HEK293 (cell line): ENCODE results near the gene KCNB1.

ENCODE experiments used
- ZNF629 ChIP-seq: fragments of 450-650 bp; formaldehyde crosslinking; IDR thresholded peaks from 2 replicates; pipeline ENCODE4 v1.5.1; 2017; ENCODE audit warnings: missing biosample characterization, missing genetic modification characterization
- ZNF785 ChIP-seq: fragments of 450-650 bp; formaldehyde crosslinking; IDR thresholded peaks from 2 replicates; pipeline ENCODE4 v1.5.1; 2016; ENCODE audit warnings: missing biosample characterization, missing genetic modification characterization
- TF ChIP-seq, protein P1 (sequence below): fragments of 450-650 bp; formaldehyde crosslinking; IDR thresholded peaks from 2 replicates; pipeline ENCODE4 v1.5.1; 2017; ENCODE audit warnings: missing biosample characterization, missing genetic modification characterization
- TF ChIP-seq, protein P2 (sequence below): fragments of 450-650 bp; formaldehyde crosslinking; IDR thresholded peaks from 2 replicates; pipeline ENCODE4 v1.5.1; 2016; ENCODE audit warnings: missing biosample characterization, missing genetic modification characterization

DNA sequence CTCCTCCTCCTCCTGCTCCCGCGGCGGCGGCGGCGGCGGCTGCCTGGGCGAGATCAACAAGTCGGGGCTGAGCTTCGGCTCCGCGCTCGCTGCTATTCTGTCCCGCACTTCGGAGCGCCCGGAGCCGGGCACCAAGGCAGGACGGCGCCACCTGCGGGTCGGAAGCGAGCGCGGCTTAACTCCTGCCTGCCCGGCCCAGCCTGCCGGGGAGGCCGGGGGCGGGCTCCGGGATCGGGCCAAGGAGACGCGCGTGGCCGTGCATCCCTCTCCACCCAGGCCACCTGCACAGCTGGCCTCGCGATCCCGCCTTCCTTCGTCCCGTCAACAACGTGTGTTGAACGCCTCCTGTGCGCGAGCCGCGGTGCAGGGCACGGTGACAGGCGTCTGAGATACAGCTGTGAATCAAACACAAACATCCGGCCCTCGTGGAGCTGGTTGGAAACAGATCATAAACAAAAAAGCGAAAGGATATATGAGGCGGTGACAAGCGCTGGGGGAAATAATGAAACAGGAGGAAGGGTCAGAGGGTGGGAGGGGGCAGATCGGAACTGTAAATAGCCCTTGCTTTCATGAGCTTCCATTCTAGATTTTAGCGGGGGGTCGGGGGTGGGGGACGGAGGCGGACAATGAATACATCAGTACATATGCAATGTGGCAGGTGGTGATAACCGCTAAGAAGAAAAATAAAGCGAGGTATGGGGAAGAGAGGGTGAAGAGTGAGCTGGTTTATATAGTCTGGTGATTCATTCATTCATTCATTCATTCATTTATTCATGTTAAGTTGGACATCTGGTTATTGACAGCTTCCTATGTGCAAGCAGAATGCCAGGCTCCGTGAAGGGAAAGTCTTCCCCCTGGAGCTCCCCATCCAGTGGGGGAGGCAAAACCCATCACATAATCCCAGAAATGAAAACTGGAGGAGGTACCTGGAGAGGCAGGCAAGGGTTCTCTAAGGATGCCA, 2.0 kb upstream of the KCNB1 start:
- 0 out of 2 replicates have a peak, but pooled peaks have one; percentile 20 for TF ChIP-seq ZNF629
- TF ChIP-seq, protein P1, sequence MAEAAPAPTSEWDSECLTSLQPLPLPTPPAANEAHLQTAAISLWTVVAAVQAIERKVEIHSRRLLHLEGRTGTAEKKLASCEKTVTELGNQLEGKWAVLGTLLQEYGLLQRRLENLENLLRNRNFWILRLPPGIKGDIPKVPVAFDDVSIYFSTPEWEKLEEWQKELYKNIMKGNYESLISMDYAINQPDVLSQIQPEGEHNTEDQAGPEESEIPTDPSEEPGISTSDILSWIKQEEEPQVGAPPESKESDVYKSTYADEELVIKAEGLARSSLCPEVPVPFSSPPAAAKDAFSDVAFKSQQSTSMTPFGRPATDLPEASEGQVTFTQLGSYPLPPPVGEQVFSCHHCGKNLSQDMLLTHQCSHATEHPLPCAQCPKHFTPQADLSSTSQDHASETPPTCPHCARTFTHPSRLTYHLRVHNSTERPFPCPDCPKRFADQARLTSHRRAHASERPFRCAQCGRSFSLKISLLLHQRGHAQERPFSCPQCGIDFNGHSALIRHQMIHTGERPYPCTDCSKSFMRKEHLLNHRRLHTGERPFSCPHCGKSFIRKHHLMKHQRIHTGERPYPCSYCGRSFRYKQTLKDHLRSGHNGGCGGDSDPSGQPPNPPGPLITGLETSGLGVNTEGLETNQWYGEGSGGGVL (tag by site-specific recombination) = peak; percentile 23; the same call in 1 of the 2 replicates
- TF ChIP-seq ZNF785 (tag by site-specific recombination) = 0 out of 2 replicates have a peak, but pooled peaks have one; percentile 58
- TF ChIP-seq, protein P2, sequence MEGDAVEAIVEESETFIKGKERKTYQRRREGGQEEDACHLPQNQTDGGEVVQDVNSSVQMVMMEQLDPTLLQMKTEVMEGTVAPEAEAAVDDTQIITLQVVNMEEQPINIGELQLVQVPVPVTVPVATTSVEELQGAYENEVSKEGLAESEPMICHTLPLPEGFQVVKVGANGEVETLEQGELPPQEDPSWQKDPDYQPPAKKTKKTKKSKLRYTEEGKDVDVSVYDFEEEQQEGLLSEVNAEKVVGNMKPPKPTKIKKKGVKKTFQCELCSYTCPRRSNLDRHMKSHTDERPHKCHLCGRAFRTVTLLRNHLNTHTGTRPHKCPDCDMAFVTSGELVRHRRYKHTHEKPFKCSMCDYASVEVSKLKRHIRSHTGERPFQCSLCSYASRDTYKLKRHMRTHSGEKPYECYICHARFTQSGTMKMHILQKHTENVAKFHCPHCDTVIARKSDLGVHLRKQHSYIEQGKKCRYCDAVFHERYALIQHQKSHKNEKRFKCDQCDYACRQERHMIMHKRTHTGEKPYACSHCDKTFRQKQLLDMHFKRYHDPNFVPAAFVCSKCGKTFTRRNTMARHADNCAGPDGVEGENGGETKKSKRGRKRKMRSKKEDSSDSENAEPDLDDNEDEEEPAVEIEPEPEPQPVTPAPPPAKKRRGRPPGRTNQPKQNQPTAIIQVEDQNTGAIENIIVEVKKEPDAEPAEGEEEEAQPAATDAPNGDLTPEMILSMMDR (tag by site-specific recombination) = peak; percentile 95
